Measurements from ENCODE around the gene NFKBIA.

GRCh38 chr14:35368583-35369392 is 35.8 kb downstream of the NFKBIA start:
- no peak for TF ChIP-seq NFE2L2 (conservative IDR thresholded peaks at IDR 0.05; ENCODE audit: low read length)
- no peak for TF ChIP-seq RFX5 (IDR thresholded peaks at IDR 0.05)
- no peak for TF ChIP-seq SMC3 (IDR thresholded peaks at IDR 0.05)
- TF ChIP-seq CTCF (IDR thresholded peaks at IDR 0.05), result no peak
- no peak for TF ChIP-seq POLR2A (IDR thresholded peaks at IDR 0.05; ENCODE audit: low read length)
- no peak for TF ChIP-seq BHLHE40 (IDR thresholded peaks at IDR 0.05; ENCODE audit: low read depth, low read length)
- no peak for TF ChIP-seq ZC3H11A (IDR thresholded peaks at IDR 0.05)
- no peak for TF ChIP-seq JUN (IDR thresholded peaks at IDR 0.05)

Data from A549 (cell line).